ENCODE data around the gene TNIP1.

TNIP1 gene

DNA sequence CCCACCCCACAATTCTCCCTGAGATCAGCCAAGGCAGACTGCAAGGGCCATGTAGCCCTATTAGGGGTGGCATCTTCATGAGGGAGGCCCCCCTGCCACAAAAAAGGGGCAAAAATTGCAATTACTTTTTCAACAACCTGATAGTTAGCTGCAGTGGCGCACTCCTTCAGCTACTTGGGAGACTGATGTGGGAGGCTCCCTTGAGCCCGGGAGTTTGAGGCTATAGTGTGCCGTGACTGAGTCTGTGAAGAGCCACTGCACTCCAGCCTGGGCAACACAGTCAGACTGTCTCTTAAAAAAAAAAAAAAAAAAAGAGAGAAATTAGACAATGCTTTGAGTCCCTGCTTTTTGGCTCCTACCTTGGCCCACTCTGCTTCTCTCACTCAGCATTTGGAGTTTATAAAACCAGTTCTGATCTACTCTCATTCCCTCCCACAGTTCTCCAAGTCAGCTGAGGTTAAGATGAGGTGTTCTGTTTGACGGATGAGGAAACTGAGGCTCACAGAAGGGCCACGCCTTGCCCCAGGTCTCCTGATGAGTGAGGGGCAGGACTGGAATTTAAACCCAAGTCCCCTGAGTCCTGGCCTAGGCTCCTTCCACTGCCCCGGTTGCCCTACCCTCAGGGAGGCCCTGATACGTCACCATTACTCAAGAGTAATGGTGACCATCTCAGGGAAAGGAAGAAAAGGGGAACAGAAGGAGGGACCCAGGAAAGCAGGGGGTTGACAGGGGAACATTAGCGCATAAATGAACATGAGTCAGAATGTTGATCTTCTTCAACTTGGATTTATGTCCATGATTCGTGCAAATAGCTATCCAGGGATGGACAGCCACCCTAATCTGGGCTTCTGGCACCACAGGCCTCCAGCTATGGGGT, 51.4 kb downstream of the TNIP1 start:
- Histone ChIP-seq H3K36me3 (ENCODE audit: control insufficient read depth, low read length) (peaks cover 39% of the 10 kb centered on the region), H3K9me2 (replicated peaks; ENCODE audit: control insufficient read depth, low read length) (no peaks in the 10 kb centered on the region)
- TF ChIP-seq EZH2phosphoT487 (IDR thresholded peaks at IDR 0.05; ENCODE audit: borderline replicate concordance, low read length) (no peak), CTCF (IDR thresholded peaks at IDR 0.05; ENCODE audit: low read depth, low read length, poor library complexity, severe bottlenecking) (no peak)

DNA sequence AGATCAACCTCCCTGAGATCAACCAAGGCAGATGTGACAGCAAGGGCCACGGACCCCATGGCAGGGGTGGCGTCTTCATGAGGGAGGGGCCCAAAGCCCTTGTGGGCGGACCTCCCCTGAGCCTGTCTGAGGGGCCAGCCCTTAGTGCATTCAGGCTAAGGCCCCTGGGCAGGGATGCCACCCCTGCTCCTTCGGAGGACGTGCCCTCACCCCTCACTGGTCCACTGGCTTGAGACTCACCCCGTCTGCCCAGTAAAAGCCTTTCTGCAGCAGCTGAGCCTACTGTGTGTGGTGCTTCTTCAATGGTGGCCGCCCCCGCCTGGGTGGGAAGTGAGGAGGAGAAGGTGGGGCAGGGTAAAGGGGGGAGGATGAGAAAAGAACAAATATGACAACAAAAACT, 52.1 kb downstream of the TNIP1 start:
- Histone ChIP-seq H3K4me1 (ENCODE audit: control insufficient read depth, low read length) (no peaks in the 10 kb centered on the region), H3K36me3 (ENCODE audit: control insufficient read depth, low read length) (peaks cover 32% of the 10 kb centered on the region), H3K9me2 (replicated peaks; ENCODE audit: control insufficient read depth, low read length) (no peaks in the 10 kb centered on the region), H3F3A (ENCODE audit: control insufficient read depth, insufficient read depth) (no peaks in the 10 kb centered on the region), H3K9me3 (ENCODE audit: control insufficient read depth, insufficient read depth, low read length) (no peaks in the 10 kb centered on the region), H3K4me2 (ENCODE audit: low read length) (no peak overlapping the region), H3K79me2 (ENCODE audit: control insufficient read depth, low read length) (no peaks in the 10 kb centered on the region), H3K4me3 (ENCODE audit: low read length) (no peak overlapping the region), H3K27me3 (ENCODE audit: control insufficient read depth, low read length) (no peaks in the 10 kb centered on the region), H3K27ac (ENCODE audit: low read depth, low read length) (no peak overlapping the region), H4K20me1 (ENCODE audit: control insufficient read depth, insufficient read depth, low read depth, low read length) (no peaks in the 10 kb centered on the region)
- no peak for TF ChIP-seq CTCF (IDR thresholded peaks at IDR 0.05; ENCODE audit: low read depth, low read length, poor library complexity, severe bottlenecking)
- no peak for TF ChIP-seq EZH2phosphoT487 (IDR thresholded peaks at IDR 0.05; ENCODE audit: borderline replicate concordance, low read length)

More for the DNA sequence above, 51.4 kb downstream of the TNIP1 start:
- H3K27me3 ChIP-seq (ENCODE audit: control insufficient read depth, low read length) = no peaks in the 10 kb centered on the region
- H3F3A ChIP-seq (ENCODE audit: control insufficient read depth, insufficient read depth) = no peaks in the 10 kb centered on the region
- H3K4me1 ChIP-seq (ENCODE audit: control insufficient read depth, low read length) = no peaks in the 10 kb centered on the region
- no peaks in the 10 kb centered on the region for H3K9me3 ChIP-seq (ENCODE audit: control insufficient read depth, insufficient read depth, low read length)
- H3K4me3 ChIP-seq (ENCODE audit: low read length) = no peak overlapping the region
- H4K20me1 ChIP-seq (ENCODE audit: control insufficient read depth, insufficient read depth, low read depth, low read length) = no peaks in the 10 kb centered on the region
- H3K27ac ChIP-seq (ENCODE audit: low read depth, low read length) = no peak overlapping the region
- H3K79me2 ChIP-seq (ENCODE audit: control insufficient read depth, low read length) = no peaks in the 10 kb centered on the region
- no peak overlapping the region for H3K4me2 ChIP-seq (ENCODE audit: low read length)

DNA sequence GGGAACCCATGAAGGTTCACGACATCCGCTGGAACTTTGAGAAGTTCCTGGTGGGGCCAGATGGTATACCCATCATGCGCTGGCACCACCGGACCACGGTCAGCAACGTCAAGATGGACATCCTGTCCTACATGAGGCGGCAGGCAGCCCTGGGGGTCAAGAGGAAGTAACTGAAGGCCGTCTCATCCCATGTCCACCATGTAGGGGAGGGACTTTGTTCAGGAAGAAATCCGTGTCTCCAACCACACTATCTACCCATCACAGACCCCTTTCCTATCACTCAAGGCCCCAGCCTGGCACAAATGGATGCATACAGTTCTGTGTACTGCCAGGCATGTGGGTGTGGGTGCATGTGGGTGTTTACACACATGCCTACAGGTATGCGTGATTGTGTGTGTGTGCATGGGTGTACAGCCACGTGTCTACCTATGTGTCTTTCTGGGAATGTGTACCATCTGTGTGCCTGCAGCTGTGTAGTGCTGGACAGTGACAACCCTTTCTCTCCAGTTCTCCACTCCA, 52.8 kb downstream of the TNIP1 start:
- no peaks in the 10 kb centered on the region for H3K79me2 ChIP-seq (ENCODE audit: control insufficient read depth, low read length)
- H4K20me1 ChIP-seq (ENCODE audit: control insufficient read depth, insufficient read depth, low read depth, low read length) = no peaks in the 10 kb centered on the region
- no peaks in the 10 kb centered on the region for H3F3A ChIP-seq (ENCODE audit: control insufficient read depth, insufficient read depth)
- TF ChIP-seq EZH2phosphoT487 (IDR thresholded peaks at IDR 0.05; ENCODE audit: borderline replicate concordance, low read length) = no peak
- no peak for TF ChIP-seq CTCF (IDR thresholded peaks at IDR 0.05; ENCODE audit: low read depth, low read length, poor library complexity, severe bottlenecking)
- H3K4me3 ChIP-seq (ENCODE audit: low read length) = no peak overlapping the region
- no peaks in the 10 kb centered on the region for H3K27me3 ChIP-seq (ENCODE audit: control insufficient read depth, low read length)
- H3K9me2 ChIP-seq (replicated peaks; ENCODE audit: control insufficient read depth, low read length) = no peaks in the 10 kb centered on the region
- H3K4me2 ChIP-seq (ENCODE audit: low read length) = no peak overlapping the region
- no peak overlapping the region for H3K27ac ChIP-seq (ENCODE audit: low read depth, low read length)
- H3K9me3 ChIP-seq (ENCODE audit: control insufficient read depth, insufficient read depth, low read length) = no peaks in the 10 kb centered on the region
- no peaks in the 10 kb centered on the region for H3K4me1 ChIP-seq (ENCODE audit: control insufficient read depth, low read length)
- H3K36me3 ChIP-seq (ENCODE audit: control insufficient read depth, low read length) = peaks cover 27% of the 10 kb centered on the region

Data from DOHH2 (cell line).